IMR-90 (cell line): ENCODE results near the gene CACNB2. TPM values are rescaled to one million over a fixed set of nuclear protein-coding genes. Genes with fewer than 3 reads are reported as not detected.

Experiments
- ATAC-seq: fragments of 200-7000 bp; cut with Tn5 transposase; 2 replicates; pipeline ENCODE4 v1.9.1; 2020; ENCODE audit warnings: low read depth, mild to moderate bottlenecking, moderate library complexity
- BruUV-seq: library from RNA; stranded (reverse); fragments of 400-500 nt; replicated peaks from 2 replicates; lab custom pipeline; 2021; lab: Mats Ljungman, UMichigan
- CTCF ChIA-PET: fragments of 300-600 bp; formaldehyde crosslinking; extraction: SDS; loops from one replicate; lab custom pipeline; 2021; ENCODE audit warnings: antibody characterized with exemption; lab: Yijun Ruan, JAX
- POLR2A ChIA-PET: fragments of 300-600 bp; sonication (Branson Sonifier 250); formaldehyde crosslinking; loops from one replicate; lab custom pipeline; 2022; ENCODE audit warnings: antibody characterized with exemption; ENCODE audit not compliant: unreplicated experiment; lab: Charles Lee
- DNase-seq: peaks from one replicate; pipeline ENCODE4 v3.0.0; 2013
- H2AFZ ChIP-seq: replicated peaks from 2 replicates; pipeline ENCODE3; 2013; ENCODE audit warnings: low read length, mild to moderate bottlenecking; ENCODE audit not compliant: poor library complexity
- H2AK5ac ChIP-seq: 2 replicates; pipeline ENCODE4 v1.6.1; 2013; ENCODE audit warnings: low read depth, low read length, inconsistent platforms
- H2AK9ac ChIP-seq: replicated peaks from 2 replicates; pipeline ENCODE3; 2013; ENCODE audit warnings: mild to moderate bottlenecking, low read depth, low read length, moderate library complexity; ENCODE audit not compliant: poor library complexity
- H2BK120ac ChIP-seq: 2 replicates; pipeline ENCODE4 v1.6.1; 2013; ENCODE audit warnings: low read depth, low read length, inconsistent platforms
- H2BK15ac ChIP-seq: 3 replicates; pipeline ENCODE4 v1.6.1; 2013; ENCODE audit warnings: low read depth, low read length, inconsistent platforms
- H2BK20ac ChIP-seq: 2 replicates; pipeline ENCODE4 v1.6.1; 2013; ENCODE audit warnings: low read depth, mild to moderate bottlenecking, inconsistent platforms, low read length, moderate library complexity
- H2BK5ac ChIP-seq: 2 replicates; pipeline ENCODE4 v1.6.1; 2013; ENCODE audit warnings: mild to moderate bottlenecking, low read depth, low read length, inconsistent platforms; ENCODE audit not compliant: poor library complexity, severe bottlenecking
- H3K14ac ChIP-seq: replicated peaks from 2 replicates; pipeline ENCODE4 v1.6.1; 2013; ENCODE audit warnings: low read depth, low read length, inconsistent platforms
- H3K18ac ChIP-seq: 2 replicates; pipeline ENCODE4 v1.6.1; 2013; ENCODE audit warnings: low read depth, low read length, control low read depth
- H3K23ac ChIP-seq: 2 replicates; pipeline ENCODE4 v1.6.1; 2013; ENCODE audit warnings: low read depth, low read length, inconsistent platforms
- H3K27ac ChIP-seq: 2 replicates; pipeline ENCODE4 v1.5.1; 2013; ENCODE audit warnings: mild to moderate bottlenecking, control low read depth, low read length; ENCODE audit not compliant: insufficient read depth
- H3K27me3 ChIP-seq: 2 replicates; pipeline ENCODE4 v1.6.1; 2013; ENCODE audit warnings: low read length; ENCODE audit not compliant: control insufficient read depth, insufficient read depth
- H3K36me3 ChIP-seq: 2 replicates; pipeline ENCODE4 v1.6.1; 2013; ENCODE audit warnings: low read length, mixed read lengths; ENCODE audit not compliant: control insufficient read depth, insufficient read depth
- H3K4ac ChIP-seq: 2 replicates; pipeline ENCODE4 v1.6.1; 2013; ENCODE audit warnings: low read depth, low read length, inconsistent platforms
- H3K4me1 ChIP-seq: 2 replicates; pipeline ENCODE4 v1.6.1; 2013; ENCODE audit warnings: low read length, mixed read lengths; ENCODE audit not compliant: control insufficient read depth, insufficient read depth
- H3K4me2 ChIP-seq: 2 replicates; pipeline ENCODE4 v1.6.1; 2013; ENCODE audit warnings: low read depth, mild to moderate bottlenecking, control low read depth, low read length, moderate library complexity
- H3K4me3 ChIP-seq: 2 replicates; pipeline ENCODE4 v1.5.1; 2013; ENCODE audit warnings: low read depth, mild to moderate bottlenecking, control low read depth, low read length, moderate library complexity; ENCODE audit not compliant: insufficient read depth
- H3K56ac ChIP-seq: 2 replicates; pipeline ENCODE4 v1.6.1; 2013; ENCODE audit warnings: low read length, inconsistent platforms; ENCODE audit not compliant: insufficient read depth; ENCODE audit errors: extremely low read depth
- H3K79me1 ChIP-seq, 2 experiments: 2 replicates each; pipeline ENCODE4 v1.6.1; 2013; ENCODE audit warnings: low read length in 2 of 2, inconsistent platforms in 1 of 2, low read depth in 1 of 2
- H3K9ac ChIP-seq: 2 replicates; pipeline ENCODE4 v1.6.1; 2013; ENCODE audit warnings: low read depth, low read length, control low read depth
- H3K9me1 ChIP-seq: 2 replicates; pipeline ENCODE4 v1.6.1; 2013; ENCODE audit warnings: low read length, inconsistent platforms; ENCODE audit not compliant: insufficient read depth
- H3K9me3 ChIP-seq: 2 replicates; pipeline ENCODE4 v1.6.1; 2013; ENCODE audit warnings: low read length; ENCODE audit not compliant: control insufficient read depth, insufficient read depth
- H4K20me1 ChIP-seq: 2 replicates; pipeline ENCODE4 v1.6.1; 2013; ENCODE audit warnings: low read length, inconsistent platforms; ENCODE audit not compliant: insufficient read depth
- H4K5ac ChIP-seq: 2 replicates; pipeline ENCODE4 v1.6.1; 2013; ENCODE audit warnings: mild to moderate bottlenecking, low read depth, low read length, control low read depth
- H4K8ac ChIP-seq, 2 experiments: 2 replicates each; pipeline ENCODE4 v1.6.1; 2013; ENCODE audit warnings: low read depth in 2 of 2, low read length in 2 of 2, control low read depth in 1 of 2, inconsistent platforms in 1 of 2
- H4K91ac ChIP-seq: 2 replicates; pipeline ENCODE4 v1.6.1; 2013; ENCODE audit warnings: low read depth, low read length, inconsistent platforms; ENCODE audit not compliant: insufficient read depth
- BHLHE40 ChIP-seq: fragments of 150-350 bp; IDR thresholded peaks from 2 replicates; pipeline ENCODE4 v1.6.1; 2016; ENCODE audit warnings: mild to moderate bottlenecking, low read depth, low read length
- CHD1 ChIP-seq: IDR thresholded peaks from 2 replicates; pipeline ENCODE4 v1.6.1; 2012; ENCODE audit warnings: low read depth, low read length, improper control_type of control experiment
- FOS ChIP-seq: fragments of 150-350 bp; IDR thresholded peaks from 2 replicates; pipeline ENCODE4 v1.6.1; 2016; ENCODE audit warnings: low read depth, low read length
- RFX5 ChIP-seq: IDR thresholded peaks from 2 replicates; pipeline ENCODE4 v1.8.0; 2012; ENCODE audit warnings: low read depth, mild to moderate bottlenecking, low read length, moderate library complexity
- WGBS, 2 experiments: methylation state at CpG; one replicate each; pipeline versions ENCODE4 v1.1.5 to v1.1.7; 2013; ENCODE audit warnings: missing lambda C conversion rate in 2 of 2; ENCODE audit not compliant: insufficient read length in 1 of 2; ENCODE audit errors: extremely low coverage in 2 of 2; 5-methylcytosine and 5-hydroxymethylcytosine counted together
- dilution Hi-C: fragments of 300-500 bp; cut with HindIII; formaldehyde crosslinking; loops from one replicate; pipeline ENCODE4 v1.14.3; 2018; ENCODE audit warnings: low sequenced_read_pairs; ENCODE audit not compliant: unreplicated experiment
- in situ Hi-C: fragments of 300-500 bp; cut with MboI; formaldehyde crosslinking; loops from 3 replicates; pipeline ENCODE4 v1.14.3; 2019; ENCODE audit warnings: low sequenced_read_pairs, inconsistent platforms, mixed read lengths
- intact Hi-C: fragments of 100-400 bp; cut with micrococcal nuclease; formaldehyde crosslinking; loops from 2 replicates; pipeline ENCODE4 v1.10.0; 2022
- polyA plus RNA-seq, 3 experiments: library from polyadenylated mRNA; depleted of rRNA; stranded (reverse); fragments of >200 nt; gene quantifications; 2 replicates each; pipeline ENCODE4 v1.2.3, GENCODE V29; 2012; ENCODE audit warnings: low replicate concordance in 1 of 3
- total RNA-seq: library from RNA; depleted of rRNA; stranded (reverse); fragments of >200 nt; gene quantifications from 2 replicates; pipeline ENCODE4 v1.2.3, GENCODE V29; 2012

The CACNB2 gene
- total and polyA plus RNA-seq, 2 of the 4 experiments (the other 2 are of a cell fraction): 0.36 TPM

DNA sequence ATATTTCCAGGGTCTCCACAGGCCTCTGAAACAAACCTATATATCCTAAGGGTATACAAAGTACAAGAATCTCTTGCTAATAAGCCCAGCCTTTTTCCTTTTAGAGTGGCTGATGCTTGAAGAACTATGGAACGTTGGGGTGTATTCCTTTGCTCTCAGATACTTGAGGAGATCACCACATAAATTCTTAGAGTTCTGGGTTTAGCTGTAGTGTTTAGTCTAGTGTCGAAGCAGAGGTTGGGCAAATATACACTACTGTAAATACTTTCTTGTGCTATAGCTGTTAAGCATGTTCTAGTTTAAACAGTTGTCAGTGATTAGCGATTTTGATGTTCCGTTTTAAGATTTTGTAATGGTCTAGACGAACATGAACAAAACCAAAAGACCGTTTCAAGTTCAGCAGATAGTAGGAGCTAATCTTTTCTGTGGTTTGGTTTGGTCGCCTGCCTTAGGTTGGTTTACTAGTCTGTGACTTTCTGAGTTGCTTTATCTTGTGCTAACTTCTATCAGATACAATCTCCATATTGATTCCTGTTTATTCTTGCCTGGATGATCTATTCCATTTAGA lies 281.6 kb downstream of the CACNB2 start:
- peaks cover 7% of the 10 kb centered on the region; the same call in 1 of the 2 replicates for H3K4me1 ChIP-seq
- DNase-seq (peak; percentile 74), ATAC-seq (peak; percentile 80)
- H2BK5ac ChIP-seq: peak overlapping the region; percentile 92
- H3K9me1 ChIP-seq: peaks cover 3% of the 10 kb centered on the region; the same call in 1 of the 2 replicates
- ChIA-PET POLR2A (no interaction called here), CTCF (interaction anchor here (0.6 to 1.5 kb wide), 3 partner anchors 10 to 236 kb away, joined by 3 read pairs; no protein-coding TSS in a partner anchor)
- H3K18ac ChIP-seq: peak overlapping the region; percentile 83; the same call in 1 of the 2 replicates
- H3K79me1 ChIP-seq: no peaks in the 10 kb centered on the region
- peak overlapping the region; percentile 7 to 42; a peak in 2 of 4 replicates for H4K8ac ChIP-seq
- no peak overlapping the region for H2AK9ac ChIP-seq
- peak overlapping the region; percentile 9; the same call in 1 of the 2 replicates for H3K9ac ChIP-seq
- peak overlapping the region; percentile 64; the same call in 1 of the 2 replicates for H3K27ac ChIP-seq
- no peaks in the 10 kb centered on the region for H3K36me3 ChIP-seq
- H3K56ac ChIP-seq: peak overlapping the region; percentile 14; the same call in 1 of the 2 replicates
- intact Hi-C loops (loop anchor here (2.0 kb wide), 1 partner anchor 237 kb away; the partner anchor contains the start of gene ARL5B), in situ Hi-C loops (no loop called here), dilution Hi-C loops (no loop called here)
- no TSS peak for BruUV-seq
- H3K23ac ChIP-seq: no peak overlapping the region
- H2BK15ac ChIP-seq: peak overlapping the region; percentile 48; the same call in 1 of the 3 replicates
- H3K4me3 ChIP-seq: no peak overlapping the region
- H3K4me2 ChIP-seq: peak overlapping the region; percentile 72; the same call in 1 of the 2 replicates
- no peak overlapping the region for H2AK5ac ChIP-seq
- H3K4ac ChIP-seq: peak overlapping the region; percentile 68
- no peaks in the 10 kb centered on the region for H3K27me3 ChIP-seq
- peak overlapping the region; percentile 72; the same call in 1 of the 2 replicates for H4K5ac ChIP-seq
- TF ChIP-seq RFX5 (no peak), FOS (0 out of 2 replicates have a peak, but pooled peaks have one; percentile 22), CHD1 (no peak), BHLHE40 (0 out of 2 replicates have a peak, but pooled peaks have one; percentile 26)
- peak overlapping the region; percentile 37; the same call in 1 of the 2 replicates for H4K91ac ChIP-seq
- no peak overlapping the region for H3K14ac ChIP-seq
- peak overlapping the region; percentile 50 for H2BK120ac ChIP-seq
- WGBS, 2 experiments: no CpG with 5 or more reads among the region's 7 CpGs
- H2BK20ac ChIP-seq: peak overlapping the region; percentile 6
- H3K9me3 ChIP-seq: no peaks in the 10 kb centered on the region
- no peaks in the 10 kb centered on the region for H4K20me1 ChIP-seq
- no peak overlapping the region for H2AFZ ChIP-seq
